Colonic mucosa (tissue), 4 donors: ENCODE results near the gene GDF15. TPM values are rescaled to one million over a fixed set of nuclear protein-coding genes. Genes with fewer than 3 reads are reported as not detected.
"Not testable (repeated sequence)": the region's sequence is repeated elsewhere in the genome, so short reads cannot be mapped to it uniquely, and the experiment has no call there.

Experiments used
- DNase-seq: peaks from one replicate; pipeline ENCODE4 v3.0.0-alpha.2; 2020
- H3K27ac ChIP-seq: fragments of 200-600 bp; one replicate; pipeline ENCODE4 v1.8.0; 2021
- H3K27me3 ChIP-seq: fragments of 200-600 bp; one replicate; pipeline ENCODE4 v1.8.0; 2021
- H3K36me3 ChIP-seq: fragments of 200-600 bp; one replicate; pipeline ENCODE4 v1.8.0; 2021
- H3K4me1 ChIP-seq: fragments of 200-600 bp; one replicate; pipeline ENCODE4 v1.8.0; 2021; ENCODE audit warnings: mild to moderate bottlenecking
- H3K4me3 ChIP-seq: fragments of 200-600 bp; one replicate; pipeline ENCODE4 v1.8.0; 2021
- H3K9ac ChIP-seq, 2 donors: one replicate each; pipeline ENCODE4 v1.7.0; 2013; ENCODE audit warnings: control low read depth in 2 of 2, low read depth in 2 of 2, low read length in 2 of 2
- H3K9me3 ChIP-seq: fragments of 200-600 bp; one replicate; pipeline ENCODE4 v1.8.0; 2021
- CTCF ChIP-seq: fragments of 200-600 bp; IDR thresholded peaks from one replicate; pipeline ENCODE4 v1.8.0; 2022; ENCODE audit warnings: antibody characterized with exemption, mild to moderate bottlenecking
- intact Hi-C: fragments of 100-400 bp; cut with DNase I; formaldehyde crosslinking; loops from one replicate; pipeline ENCODE4 v1.14.1; 2022
- total RNA-seq, 2 donors: library from RNA; stranded (reverse); fragmentation: NEBNext Ultra II Directional in 1 of 2; extraction: Animal tissue kit (Norgen Biotek cat#: 25700) in 1 of 2; gene quantifications; one replicate each; pipeline ENCODE4 v1.2.1, GENCODE V29; 2021
- donor health status: healthy.
- donor health status: DM: no; HTN: no; CAD: no.
- donor health status: DM: no; HTN: no; CAD: no.

The GDF15 gene
- total RNA-seq, 2 donors from 2014 or later = 120 to 159 TPM

- H3K27me3 ChIP-seq = peaks cover 10% of the 10 kb centered on the region
- no peak overlapping the region for H3K9ac ChIP-seq
- no peak for TF ChIP-seq CTCF
- peaks cover 6% of the 10 kb centered on the region for H3K4me1 ChIP-seq
- H3K9me3 ChIP-seq = no peaks in the 10 kb centered on the region
- no peak overlapping the region for H3K4me3 ChIP-seq
- intact Hi-C loops = no loop called here
- DNase-seq = peak; percentile 62
- H3K27ac ChIP-seq = no peak overlapping the region
- no peaks in the 10 kb centered on the region for H3K36me3 ChIP-seq
Measured at GRCh38 chr19:18399008-18399407, 13.1 kb downstream of the GDF15 start.

GRCh38 chr19:18401580-18402112, 15.7 kb downstream of the GDF15 start:
- H3K9ac ChIP-seq = peak overlapping the region; percentile 43 to 74
- DNase-seq = peak; percentile 89
- no peaks in the 10 kb centered on the region for H3K36me3 ChIP-seq
- TF ChIP-seq CTCF = peak; percentile 37
- H3K9me3 ChIP-seq = no peaks in the 10 kb centered on the region
- H3K4me1 ChIP-seq = peaks cover 6% of the 10 kb centered on the region
- no peak overlapping the region for H3K4me3 ChIP-seq
- intact Hi-C loops = no loop called here
- peak overlapping the region; percentile 73 for H3K27ac ChIP-seq
- H3K27me3 ChIP-seq = peaks cover 10% of the 10 kb centered on the region

- H3K27me3 ChIP-seq, DNase-seq, H3K9me3 ChIP-seq, intact Hi-C loops, H3K36me3 ChIP-seq, H3K4me3 ChIP-seq, H3K4me1 ChIP-seq: not testable (repeated sequence)
- peak overlapping the region; percentile 43 to 74 for H3K9ac ChIP-seq
- peak overlapping the region; percentile 73 for H3K27ac ChIP-seq
Measured at GRCh38 chr19:18402455-18403248, 16.7 kb downstream of the GDF15 start.

- DNase-seq, H3K27me3 ChIP-seq, H3K9me3 ChIP-seq, H3K27ac ChIP-seq, intact Hi-C loops, H3K36me3 ChIP-seq, H3K9ac ChIP-seq, H3K4me3 ChIP-seq, H3K4me1 ChIP-seq: not testable (repeated sequence)
Measured at GRCh38 chr19:18405754-18406153, 19.8 kb downstream of the GDF15 start.

- no peaks in the 10 kb centered on the region for H3K36me3 ChIP-seq
- no peak overlapping the region for H3K9ac ChIP-seq
- DNase-seq = no peak
- intact Hi-C loops = no loop called here
- H3K4me1 ChIP-seq = no peaks in the 10 kb centered on the region
- no peak overlapping the region for H3K27ac ChIP-seq
- H3K27me3 ChIP-seq = no peaks in the 10 kb centered on the region
- no peak for TF ChIP-seq CTCF
- H3K9me3 ChIP-seq = no peaks in the 10 kb centered on the region
- H3K4me3 ChIP-seq = no peak overlapping the region
Measured at GRCh38 chr19:18406749-18407148, 20.8 kb downstream of the GDF15 start.

- intact Hi-C loops = loop anchor here (2.0 kb wide), 1 partner anchor 57 kb away; no protein-coding TSS in a partner anchor
- DNase-seq = peak; percentile 82
- peak; percentile 61 for TF ChIP-seq CTCF
- no peaks in the 10 kb centered on the region for H3K27me3 ChIP-seq
- H3K4me3 ChIP-seq = no peak overlapping the region
- no peak overlapping the region for H3K27ac ChIP-seq
- H3K9me3 ChIP-seq = no peaks in the 10 kb centered on the region
- no peak overlapping the region for H3K9ac ChIP-seq
- H3K36me3 ChIP-seq = no peaks in the 10 kb centered on the region
- H3K4me1 ChIP-seq = no peaks in the 10 kb centered on the region
Measured at GRCh38 chr19:18408053-18408476, 22.1 kb downstream of the GDF15 start.
